ENCODE results near the gene ESRRG.
"Not testable (repeated sequence)": the region's sequence is repeated elsewhere in the genome, so short reads cannot be mapped to it uniquely, and the experiment has no call there.

ESRRG gene

GRCh38 chr1:216563087-216563486, 160.1 kb downstream of the ESRRG start:
- DNase-seq (ENCODE audit: low spot score), result no peak

DNA sequence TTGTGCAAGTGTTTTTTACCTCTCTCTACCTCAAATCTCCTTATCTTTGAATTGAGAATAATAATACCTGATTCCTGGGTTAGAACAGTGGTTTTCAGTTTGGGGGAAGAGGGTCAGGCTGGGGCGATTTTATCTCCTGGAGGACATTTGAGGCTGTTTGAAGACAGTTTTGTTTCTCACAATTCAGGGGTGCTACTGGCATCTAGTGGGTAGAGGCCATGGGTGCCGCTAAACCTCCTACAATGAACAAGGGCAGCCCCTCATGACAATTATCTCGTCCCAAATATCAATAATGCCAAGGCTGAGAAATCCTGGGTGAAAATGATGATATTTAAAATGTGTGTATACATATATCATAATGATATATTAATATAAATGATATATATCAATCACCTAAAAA, 160.8 kb downstream of the ESRRG start:
- no peak for DNase-seq (ENCODE audit: low spot score)

- no peak for DNase-seq (ENCODE audit: low spot score)
Measured at GRCh38 chr1:216560527-216560926, 162.7 kb downstream of the ESRRG start.

GRCh38 chr1:216559359-216559758, 163.9 kb downstream of the ESRRG start:
- DNase-seq (ENCODE audit: low spot score), result no peak

DNA sequence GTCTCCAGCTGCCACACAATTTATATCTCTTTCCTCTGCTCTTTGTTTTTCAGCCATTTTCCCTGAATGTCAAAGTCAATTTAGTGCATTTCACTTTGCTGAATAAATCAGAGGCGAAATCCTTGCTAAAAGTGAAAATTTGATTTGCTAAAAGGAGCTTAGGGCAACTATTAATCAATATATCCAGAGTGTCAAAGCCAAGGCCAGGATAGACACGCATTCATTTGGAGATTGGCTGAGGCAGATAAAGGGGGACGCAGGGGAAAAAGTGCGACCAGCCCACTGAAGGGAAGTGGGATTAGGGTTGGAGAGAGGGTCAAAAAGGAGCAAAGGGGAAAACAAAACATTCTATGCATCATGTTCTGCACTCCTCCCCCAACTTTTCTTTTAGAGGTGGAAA, 167.6 kb downstream of the ESRRG start:
- DNase-seq (ENCODE audit: low spot score), result no peak

DNA sequence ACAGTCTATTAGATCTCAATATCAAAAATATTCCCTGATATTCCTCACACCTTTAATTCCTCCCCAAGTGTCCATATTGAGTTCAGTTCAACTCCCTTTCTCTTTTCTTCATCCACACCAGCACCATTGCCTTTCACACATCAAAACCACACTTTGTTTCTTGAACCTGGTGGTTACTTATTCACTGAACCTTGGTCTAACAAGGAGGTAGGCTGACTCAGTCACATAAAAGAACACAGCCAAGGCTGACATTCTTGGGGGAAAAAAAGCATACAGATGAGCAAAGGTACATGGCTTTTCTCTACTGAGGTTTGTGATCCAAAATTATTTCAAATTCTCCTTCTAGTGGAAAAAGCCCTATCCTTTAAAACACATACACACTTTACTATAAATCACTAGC, 168.3 kb downstream of the ESRRG start:
- DNase-seq (ENCODE audit: low spot score), result no peak

- DNase-seq (ENCODE audit: low spot score), result no peak
Measured at GRCh38 chr1:216553766-216554165, 169.5 kb downstream of the ESRRG start.

DNA sequence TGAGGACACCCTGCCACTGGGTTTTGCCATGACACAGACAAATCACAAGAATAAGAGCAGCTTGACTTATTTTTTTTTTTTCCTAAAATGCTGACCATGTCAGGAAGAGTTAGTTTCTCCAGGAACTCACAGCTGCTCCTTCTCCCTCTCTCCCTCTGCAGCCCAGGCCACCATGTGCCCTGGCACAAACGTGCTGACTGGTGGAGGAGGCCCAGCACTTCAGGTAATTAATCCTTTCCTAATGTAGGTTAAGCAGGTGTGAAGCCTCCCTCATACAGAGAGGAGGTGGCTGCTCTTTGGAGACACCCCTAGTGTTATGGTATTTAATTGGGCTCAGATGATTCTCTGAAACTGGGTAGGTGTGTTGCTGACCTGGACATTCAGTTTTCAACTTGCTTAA, 170.2 kb downstream of the ESRRG start:
- DNase-seq (ENCODE audit: low spot score), result no peak

DNA sequence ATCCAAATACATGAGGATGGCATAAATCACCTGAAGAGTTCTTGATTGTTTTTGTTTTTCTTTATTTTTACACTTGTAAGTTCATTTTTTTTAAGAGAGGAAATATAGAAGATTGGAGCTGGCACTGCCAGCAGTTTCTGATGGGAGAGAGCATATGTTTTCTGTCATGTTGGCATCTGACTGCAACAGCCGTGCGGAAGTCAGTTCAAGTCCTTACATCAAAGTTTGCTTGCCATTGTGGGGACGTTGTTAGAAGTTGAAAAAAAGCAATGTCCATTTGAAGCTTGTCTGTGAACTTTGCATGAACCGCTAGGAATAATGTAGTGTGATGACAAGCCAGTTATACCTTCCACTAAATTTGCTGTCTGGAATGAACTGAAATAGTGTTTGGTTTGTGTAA, 173.4 kb downstream of the ESRRG start:
- DNase-seq (ENCODE audit: low spot score), result no peak

- DNase-seq (ENCODE audit: low spot score), result no peak
Measured at GRCh38 chr1:216542741-216543140, 180.5 kb downstream of the ESRRG start.

DNA sequence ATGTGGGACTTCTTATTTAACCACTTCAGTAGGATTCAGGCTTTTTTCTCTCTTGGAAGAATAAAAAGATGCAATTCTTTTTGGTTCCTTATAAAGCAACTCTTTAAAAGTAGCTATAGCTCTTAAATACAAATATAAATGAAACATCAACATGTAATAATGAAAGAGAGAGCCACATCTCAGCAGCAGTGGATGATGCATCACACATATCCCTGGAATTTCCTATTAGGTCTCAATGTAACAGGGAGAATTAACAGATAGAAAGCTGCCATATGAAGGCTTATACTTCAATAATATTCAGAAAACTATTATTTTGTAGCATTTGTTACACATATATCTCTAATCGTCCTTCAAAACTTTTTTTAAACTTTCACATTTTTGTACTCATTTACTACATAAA, 181.0 kb downstream of the ESRRG start:
- DNase-seq (ENCODE audit: low spot score), result no peak

GRCh38 chr1:216535751-216536150, 187.5 kb downstream of the ESRRG start:
- no peak for DNase-seq (ENCODE audit: low spot score)

DNA sequence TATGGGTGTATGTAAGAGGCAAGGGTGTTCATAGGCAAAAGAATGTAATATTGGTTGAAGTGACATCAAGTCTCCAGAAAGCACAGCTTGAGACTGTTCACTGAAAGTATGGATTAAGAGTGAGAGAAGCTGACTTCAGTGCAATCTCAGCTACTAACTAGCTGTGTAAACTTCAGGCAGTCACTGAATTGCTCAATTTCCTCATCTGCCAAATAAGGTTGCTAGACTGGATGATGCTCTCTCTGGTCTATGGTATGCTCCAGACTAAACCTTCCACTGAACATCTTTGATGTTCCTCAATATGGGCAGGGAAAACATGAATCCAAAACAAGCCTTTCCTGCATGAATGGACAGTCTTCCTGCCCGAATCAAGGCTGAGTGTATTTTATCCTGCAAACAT, 188.2 kb downstream of the ESRRG start:
- no peak for DNase-seq (ENCODE audit: low spot score)

DNA sequence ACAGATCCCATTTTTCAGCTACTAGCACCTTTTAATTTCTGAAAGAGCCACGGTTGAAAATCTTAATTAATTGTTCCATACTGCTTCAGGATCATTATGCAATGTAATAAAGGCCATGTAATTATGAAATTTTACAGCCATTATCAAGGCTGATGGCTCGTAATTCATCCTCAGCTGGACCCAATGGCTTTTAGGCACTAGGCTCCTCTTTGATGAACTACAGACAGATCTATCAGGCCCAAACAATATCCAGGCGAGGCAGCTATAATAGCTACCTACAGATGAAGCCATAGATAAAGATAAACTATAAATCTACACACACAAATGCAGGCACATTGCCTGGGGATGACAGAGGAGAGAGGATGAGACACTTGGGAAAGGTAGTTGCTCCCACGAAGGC, 189.5 kb downstream of the ESRRG start:
- DNase-seq (ENCODE audit: low spot score), result no peak

DNA sequence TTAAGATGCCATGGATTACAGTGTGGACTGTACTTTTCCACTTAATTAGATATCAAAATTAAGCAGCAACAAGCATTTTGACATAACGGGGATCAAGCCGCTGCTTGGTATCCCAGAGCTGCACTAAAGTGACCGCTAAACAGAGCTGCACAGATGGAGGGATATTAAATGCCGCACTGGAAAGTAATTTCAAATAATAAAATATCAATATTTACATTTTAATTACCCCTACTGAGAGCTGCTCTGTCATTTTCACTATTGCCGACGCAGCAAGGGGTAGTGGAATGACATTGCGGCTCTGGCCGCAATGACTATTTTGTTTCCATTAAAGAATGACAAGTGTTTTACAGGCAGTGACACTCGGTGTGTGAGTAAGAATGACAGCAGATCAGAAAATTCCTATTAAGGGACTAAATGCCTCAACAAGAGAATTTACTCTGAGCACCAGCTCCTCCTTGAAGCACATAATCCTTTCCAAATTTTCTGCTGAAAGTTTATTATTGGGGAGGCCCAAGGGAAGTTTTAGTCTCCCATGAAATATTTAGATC, 190.9 kb downstream of the ESRRG start:
- no peak for DNase-seq (ENCODE audit: low spot score)

DNA sequence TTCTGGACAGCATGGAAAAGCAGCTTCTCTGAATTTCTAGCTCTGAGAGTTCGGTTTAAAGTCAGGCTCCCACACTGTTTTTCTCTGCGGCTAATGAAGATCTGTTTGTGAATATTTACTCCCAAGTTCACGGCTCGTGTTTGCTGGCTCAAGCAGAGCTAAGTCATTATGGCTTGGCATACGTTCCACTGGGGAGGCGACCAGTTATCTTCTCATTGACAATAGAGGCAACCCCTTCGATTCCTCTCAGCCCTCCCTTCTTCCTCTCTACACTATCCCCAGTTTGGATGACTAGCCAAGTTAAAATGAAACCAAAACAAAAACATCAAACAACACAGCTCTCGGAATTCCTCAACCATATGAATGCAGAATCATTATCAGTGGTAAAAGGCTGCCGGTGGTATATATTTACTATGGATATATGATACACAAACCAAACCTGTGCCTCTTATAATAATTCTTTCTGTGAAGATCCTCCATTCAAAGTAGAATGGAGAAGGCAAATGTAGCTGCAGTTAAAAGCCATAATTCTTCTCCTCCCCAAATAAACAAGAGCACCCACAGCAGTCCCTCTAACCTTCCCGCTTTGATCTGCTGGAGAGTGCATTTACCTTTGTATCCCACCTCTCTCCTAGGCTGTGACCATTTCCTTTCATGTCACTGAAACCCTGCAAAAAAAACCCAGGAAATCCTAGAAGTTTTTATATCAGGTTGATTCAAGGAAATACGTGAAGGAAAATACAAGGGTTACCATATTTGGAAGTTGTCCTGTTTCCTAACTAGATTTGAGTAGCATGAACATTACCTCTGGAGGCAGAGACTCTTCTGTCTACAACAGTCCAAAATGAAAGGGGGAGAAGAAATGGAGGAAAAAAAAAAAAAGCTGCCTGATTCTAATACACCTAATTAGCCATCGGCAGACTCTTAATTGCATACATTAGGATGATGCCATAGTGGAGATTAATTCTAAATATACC, 191.7 kb downstream of the ESRRG start:
- no peak for DNase-seq (ENCODE audit: low spot score)

DNA sequence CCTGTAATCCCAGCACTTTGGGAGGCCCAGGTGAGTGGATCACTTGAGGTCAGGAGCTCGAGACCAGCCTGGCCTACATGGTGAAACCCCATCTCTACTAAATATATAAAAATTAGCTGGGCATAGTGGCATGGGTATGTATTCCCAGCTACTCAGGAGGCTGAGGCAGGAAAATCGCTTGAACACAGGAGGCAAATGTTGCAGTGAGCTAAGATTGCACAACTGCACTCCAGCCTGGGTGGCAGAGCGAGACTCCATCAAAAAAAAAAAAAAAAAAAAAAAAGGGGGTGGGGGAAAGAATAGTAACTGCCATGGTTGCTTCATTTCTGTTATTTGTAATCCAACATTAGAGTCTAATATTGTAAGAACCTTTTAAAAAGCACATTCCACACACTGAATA, 193.4 kb downstream of the ESRRG start:
- not testable (repeated sequence) for DNase-seq (ENCODE audit: low spot score)

GRCh38 chr1:216528816-216529215, 194.4 kb downstream of the ESRRG start:
- no peak for DNase-seq (ENCODE audit: low spot score)

DNA sequence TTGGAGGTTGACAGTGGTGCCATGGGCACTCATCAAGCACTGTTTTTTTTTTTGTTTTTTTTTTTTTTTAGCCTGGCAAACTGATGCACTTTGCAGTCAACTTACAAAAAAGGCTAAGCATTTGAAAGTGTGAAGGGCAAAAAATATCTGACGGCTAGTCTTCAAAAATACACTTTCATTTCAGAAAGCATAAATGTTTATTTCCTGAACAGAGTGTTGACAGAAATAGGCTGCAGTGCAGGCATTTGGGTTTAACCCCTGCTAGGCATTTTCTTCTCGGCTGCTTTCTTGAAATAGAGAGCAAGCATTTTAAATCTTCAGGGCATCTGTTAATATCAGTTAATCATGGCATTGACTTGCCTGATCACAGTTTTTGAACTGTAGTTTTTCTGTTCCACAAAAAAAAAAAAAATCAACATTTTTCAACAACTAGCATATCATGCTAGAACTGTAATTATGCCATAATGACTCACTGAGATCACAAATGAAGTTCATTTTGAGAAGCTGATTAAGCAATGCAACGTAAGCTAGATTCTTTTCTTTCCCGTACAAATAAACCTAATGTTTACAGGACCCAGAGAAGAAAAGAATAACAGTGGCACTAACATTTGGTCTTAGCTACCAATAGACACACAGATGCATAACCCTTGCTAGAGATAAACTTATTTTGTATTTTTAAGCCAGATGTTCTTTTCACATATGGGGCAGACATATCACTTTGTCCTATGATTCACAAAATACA, 199.6 kb downstream of the ESRRG start:
- no peak for DNase-seq (ENCODE audit: low spot score)

DNA sequence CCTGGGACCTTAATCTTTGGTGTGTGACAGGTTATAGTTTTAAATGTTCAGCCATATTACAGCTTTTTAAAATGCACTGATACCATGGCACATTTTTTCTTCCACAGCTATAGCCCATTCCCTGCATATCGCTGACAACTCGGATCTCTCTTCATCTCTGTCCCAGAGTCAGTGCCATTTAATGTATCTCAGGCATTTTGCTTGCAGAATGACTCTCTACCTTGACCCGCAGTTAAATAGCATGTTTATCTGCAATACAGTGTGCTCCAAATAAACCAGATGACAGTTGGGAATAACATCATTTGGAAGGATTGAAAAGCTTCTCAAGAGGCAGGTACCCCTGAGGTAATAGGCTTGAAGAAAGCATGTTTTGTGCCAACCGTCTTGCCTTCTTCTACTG, 200.2 kb downstream of the ESRRG start:
- DNase-seq (ENCODE audit: low spot score), result no peak

DNA sequence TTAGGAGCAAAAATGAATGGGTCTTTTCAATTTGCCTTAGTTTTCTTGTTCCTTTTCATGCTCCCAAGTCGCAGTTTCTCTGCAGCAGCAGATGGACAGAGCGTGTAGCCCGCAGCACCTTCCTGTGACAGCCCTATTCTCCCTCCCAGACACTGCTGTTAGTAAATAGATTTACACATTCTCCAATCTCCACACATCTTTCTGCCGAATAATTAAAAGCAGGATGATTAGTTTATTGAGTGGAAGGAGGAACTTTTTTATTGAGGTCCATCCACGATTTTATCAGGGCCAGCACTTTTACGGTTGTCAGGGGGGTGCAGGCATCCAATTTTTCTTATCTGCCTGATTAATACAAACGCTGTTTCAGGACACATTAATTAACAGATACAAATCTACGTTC, 201.8 kb downstream of the ESRRG start:
- DNase-seq (ENCODE audit: low spot score), result no peak

DNA sequence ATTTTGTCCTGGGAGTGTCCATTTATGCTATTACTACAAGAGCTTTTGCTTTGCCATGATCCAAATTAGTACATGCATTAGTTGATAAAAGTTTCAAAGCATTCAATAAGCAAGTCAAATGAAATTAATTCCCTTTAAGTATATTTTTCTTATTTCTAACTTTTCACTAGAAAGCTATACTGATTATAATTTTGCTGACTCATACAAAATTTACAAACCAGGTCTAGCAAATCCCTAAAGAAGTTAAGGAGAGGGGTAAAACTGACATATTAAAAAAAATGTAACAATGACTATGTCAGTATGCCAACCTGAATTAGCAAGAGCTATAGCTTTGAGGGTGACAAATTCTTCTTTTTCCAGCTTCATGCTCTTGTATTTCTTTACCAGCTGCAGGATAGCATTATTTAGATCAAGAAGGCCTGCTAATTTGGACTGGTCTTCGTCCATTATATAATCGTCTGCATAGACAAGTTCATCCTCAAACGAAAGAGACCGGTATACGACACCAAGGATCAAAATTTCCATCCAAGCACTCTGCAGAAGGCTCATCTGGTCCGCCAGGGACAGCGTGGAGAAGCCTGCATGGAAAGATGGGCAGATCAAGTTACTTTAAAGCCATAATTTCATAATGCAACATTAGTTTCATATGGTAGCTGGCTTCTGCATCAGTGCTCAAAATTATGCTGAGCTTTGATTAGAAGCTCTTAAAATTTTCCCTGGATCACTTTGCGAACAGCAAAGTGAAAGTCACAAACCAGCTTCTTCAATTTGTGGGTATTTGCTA, 204.2 kb downstream of the ESRRG start:
- no peak for DNase-seq (ENCODE audit: low spot score)

Measured in activated CD4-positive, alpha-beta T cell treated with anti-CD3 and anti-CD28 coated beads, Interleukin-2, Interleukin-4, amounts not matched to agents 100 ng/mL and 50 ng/mL, durations not matched to agents 16 hours and 8 hours (primary cell).